Mesenchymal stem cell (in vitro differentiated cells and primary cell): ENCODE results near the gene PML.

Experiments used
- DNase-seq: peaks from one replicate; pipeline ENCODE4 v3.0.0-alpha.2; 2013
- H2AFZ ChIP-seq: one replicate; pipeline ENCODE4 v1.6.1; 2013; ENCODE audit warnings: low read depth, mild to moderate bottlenecking, control low read depth, inconsistent platforms, low read length, moderate library complexity
- H2AK5ac ChIP-seq: 2 replicates; pipeline ENCODE4 v1.6.1; 2013; ENCODE audit warnings: low read length, moderate library complexity, mild to moderate bottlenecking, inconsistent platforms; ENCODE audit not compliant: severe bottlenecking
- H2BK120ac ChIP-seq: one replicate; pipeline ENCODE4 v1.6.1; 2013; ENCODE audit warnings: low read depth, mild to moderate bottlenecking, inconsistent platforms, low read length, moderate library complexity
- H2BK12ac ChIP-seq, 2 experiments: one replicate each; pipeline ENCODE4 v1.6.1; 2013; ENCODE audit warnings: inconsistent platforms in 2 of 2, low read length in 2 of 2, mild to moderate bottlenecking in 2 of 2, moderate library complexity in 2 of 2, control low read depth in 1 of 2
- H2BK15ac ChIP-seq: one replicate; pipeline ENCODE4 v1.6.1; 2013; ENCODE audit warnings: mild to moderate bottlenecking, low read depth, inconsistent platforms; ENCODE audit not compliant: poor library complexity, severe bottlenecking
- H2BK5ac ChIP-seq: 2 replicates; pipeline ENCODE4 v1.6.1; 2013; ENCODE audit warnings: low read depth, mild to moderate bottlenecking, low read length, control low read depth, inconsistent platforms; ENCODE audit not compliant: poor library complexity, severe bottlenecking
- H3K14ac ChIP-seq, 2 experiments: one replicate each; pipeline ENCODE4 v1.6.1; 2013; ENCODE audit warnings: inconsistent platforms in 2 of 2, low read length in 2 of 2, control low read depth in 1 of 2, mild to moderate bottlenecking in 1 of 2, moderate library complexity in 1 of 2
- H3K18ac ChIP-seq, 2 experiments: one replicate each; pipeline ENCODE4 v1.6.1; 2013; ENCODE audit warnings: inconsistent platforms in 2 of 2, low read length in 2 of 2, control low read depth in 1 of 2, low read depth in 1 of 2, mild to moderate bottlenecking in 1 of 2
- H3K23ac ChIP-seq, 2 experiments: one replicate each; pipeline ENCODE4 v1.6.1; 2013; ENCODE audit warnings: inconsistent platforms in 2 of 2, low read length in 2 of 2, mild to moderate bottlenecking in 2 of 2, moderate library complexity in 2 of 2, control low read depth in 1 of 2
- H3K27ac ChIP-seq: 2 replicates; pipeline ENCODE4 v1.5.1; 2013; ENCODE audit warnings: mild to moderate bottlenecking, moderate library complexity, low read length, control low read depth, inconsistent platforms; ENCODE audit not compliant: poor library complexity, severe bottlenecking
- H3K27me3 ChIP-seq, 2 experiments: 2 replicates each; pipeline versions ENCODE4 v1.6.1 to v1.7.0; 2013; ENCODE audit warnings: low read length in 2 of 2, mild to moderate bottlenecking in 2 of 2, moderate library complexity in 2 of 2, control low read depth in 1 of 2, inconsistent platforms in 1 of 2; ENCODE audit not compliant: control insufficient read depth in 1 of 2, insufficient read depth in 1 of 2
- H3K36me3 ChIP-seq, 2 experiments: 2 replicates each; pipeline versions ENCODE4 v1.6.1 to v1.7.0; 2013; ENCODE audit warnings: low read length in 2 of 2, control low read depth in 1 of 2, inconsistent platforms in 1 of 2, low read depth in 1 of 2, mild to moderate bottlenecking in 1 of 2; ENCODE audit not compliant: insufficient read depth in 2 of 2, control insufficient read depth in 1 of 2
- H3K4ac ChIP-seq, 2 experiments: one replicate each; pipeline ENCODE4 v1.6.1; 2013; ENCODE audit warnings: inconsistent platforms in 2 of 2, low read length in 2 of 2, mild to moderate bottlenecking in 2 of 2, moderate library complexity in 2 of 2, control low read depth in 1 of 2, low read depth in 1 of 2
- H3K4me1 ChIP-seq: 2 replicates; pipeline ENCODE4 v1.6.1; 2013; ENCODE audit warnings: low read depth, low read length, control low read depth; ENCODE audit not compliant: control insufficient read depth, insufficient read depth
- H3K4me2 ChIP-seq: 2 replicates; pipeline ENCODE4 v1.6.1; 2013; ENCODE audit warnings: low read length, mild to moderate bottlenecking, inconsistent platforms; ENCODE audit not compliant: poor library complexity, severe bottlenecking
- H3K4me3 ChIP-seq, 2 experiments: 2 replicates each; pipeline versions ENCODE4 v1.5.1 to v1.7.0; 2013; ENCODE audit warnings: low read length in 2 of 2, mild to moderate bottlenecking in 2 of 2, control low read depth in 1 of 2, low read depth in 1 of 2; ENCODE audit not compliant: insufficient read depth in 1 of 2
- H3K79me1 ChIP-seq: replicated peaks from 2 replicates; pipeline ENCODE4 v1.6.1; 2013; ENCODE audit warnings: mild to moderate bottlenecking, control low read depth, low read length, inconsistent platforms; ENCODE audit not compliant: poor library complexity, severe bottlenecking
- H3K9ac ChIP-seq: 2 replicates; pipeline ENCODE4 v1.7.0; 2013; ENCODE audit warnings: mild to moderate bottlenecking, low read length, moderate library complexity
- H3K9me3 ChIP-seq: 2 replicates; pipeline ENCODE4 v1.7.0; 2013; ENCODE audit warnings: mild to moderate bottlenecking, low read length; ENCODE audit not compliant: control insufficient read depth
- H4K8ac ChIP-seq: one replicate; pipeline ENCODE4 v1.6.1; 2013; ENCODE audit warnings: inconsistent platforms, mild to moderate bottlenecking, low read length, moderate library complexity
- H4K91ac ChIP-seq: one replicate; pipeline ENCODE4 v1.6.1; 2013; ENCODE audit warnings: mild to moderate bottlenecking, low read length, inconsistent platforms
- WGBS: methylation state at CpG from one replicate; pipeline ENCODE4 v1.1.7; 2013; ENCODE audit warnings: mixed read lengths; 5-methylcytosine and 5-hydroxymethylcytosine counted together

PML gene

GRCh38 chr15:73991726-73992593 is 2.6 kb upstream of the PML start, which contains the start of gene STOML1:
Gene STOML1 (minus strand): TSS chr15:73992295. CDS start chr15:73992223, 72 bp downstream.
- Histone ChIP-seq H2BK15ac (peak within 1 kb of the TSS; percentile 97), H3K4ac (peak within 1 kb of the TSS in 1 of 2 experiments; percentile 79), H3K18ac (peak within 1 kb of the TSS; percentile 55 to 65), H2AK5ac (peak within 1 kb of the TSS; percentile 80), H3K9me3 (no peaks in the 10 kb centered on the region), H3K14ac (peak within 1 kb of the TSS in 1 of 2 experiments; percentile 41), H3K27me3 (no peaks in the 10 kb centered on the region), H3K27ac (peak within 1 kb of the TSS; percentile 53), H3K79me1 (peaks cover 17% of the 10 kb centered on the region), H2BK12ac (peak within 1 kb of the TSS; percentile 11 to 51), H4K8ac (peak within 1 kb of the TSS; percentile 85), H2AFZ (no peak within 1 kb of the TSS), H3K9ac (peak within 1 kb of the TSS; percentile 86), H3K4me3 (peak within 1 kb of the TSS; percentile 73 to 84), H2BK120ac (peak within 1 kb of the TSS; percentile 56), H3K4me2 (peak within 1 kb of the TSS; percentile 91), H2BK5ac (peak within 1 kb of the TSS; percentile 63), H3K23ac (peak within 1 kb of the TSS in 1 of 2 experiments; percentile 23), H3K4me1 (peaks cover 46% of the 10 kb centered on the region), H4K91ac (peak within 1 kb of the TSS; percentile 60), H3K36me3 (peaks cover 11 to 21% of the 10 kb centered on the region in 2 experiments)
- under 1% methylated on average over 68 of the region's 72 CpGs for WGBS
- peak; percentile 92 for DNase-seq

GRCh38 chr15:73992594-73992898 is 2.0 kb upstream of the PML start:
- peak overlapping the region in 1 of 2 experiments; percentile 60 for H3K4me3 ChIP-seq
- peak overlapping the region; percentile 71 for H2AK5ac ChIP-seq
- no peaks in the 10 kb centered on the region for H3K27me3 ChIP-seq
- no peak overlapping the region for H2AFZ ChIP-seq
- H3K4ac ChIP-seq: no peak overlapping the region
- peak overlapping the region; percentile 60 for H4K91ac ChIP-seq
- H4K8ac ChIP-seq: peak overlapping the region; percentile 70
- H3K27ac ChIP-seq: no peak overlapping the region
- peaks cover 9 to 19% of the 10 kb centered on the region in 2 experiments for H3K36me3 ChIP-seq
- WGBS: 92% methylated on average over 5 of the region's 5 CpGs
- no peaks in the 10 kb centered on the region for H3K9me3 ChIP-seq
- H2BK5ac ChIP-seq: no peak overlapping the region
- no peak for DNase-seq
- H3K9ac ChIP-seq: peak overlapping the region; percentile 71
- H2BK12ac ChIP-seq: peak overlapping the region in 1 of 2 experiments; percentile 40
- H2BK120ac ChIP-seq: peak overlapping the region; percentile 56
- H3K4me2 ChIP-seq: peak overlapping the region; percentile 70
- H3K4me1 ChIP-seq: peaks cover 41% of the 10 kb centered on the region
- peak overlapping the region in 1 of 2 experiments; percentile 65 for H3K18ac ChIP-seq
- peaks cover 17% of the 10 kb centered on the region for H3K79me1 ChIP-seq
- no peak overlapping the region for H3K23ac ChIP-seq
- H3K14ac ChIP-seq: no peak overlapping the region
- H2BK15ac ChIP-seq: peak overlapping the region; percentile 60

- Histone ChIP-seq H3K23ac (no peak overlapping the region), H3K36me3 (peaks cover 15 to 21% of the 10 kb centered on the region in 2 experiments), H3K9me3 (no peaks in the 10 kb centered on the region), H2BK120ac (peak overlapping the region; percentile 27), H3K4me1 (peaks cover 42% of the 10 kb centered on the region), H2AFZ (no peak overlapping the region), H3K4ac (peak overlapping the region in 1 of 2 experiments; percentile 9), H3K79me1 (peaks cover 17% of the 10 kb centered on the region), H3K27ac (no peak overlapping the region), H3K27me3 (no peaks in the 10 kb centered on the region), H3K4me2 (peak overlapping the region; percentile 91), H4K91ac (peak overlapping the region; percentile 43), H4K8ac (no peak overlapping the region), H2BK15ac (peak overlapping the region; percentile 95), H3K14ac (no peak overlapping the region), H2BK5ac (no peak overlapping the region), H3K18ac (no peak overlapping the region), H2AK5ac (peak overlapping the region; percentile 88), H3K9ac (peak overlapping the region; percentile 96), H3K4me3 (peak overlapping the region in 1 of 2 experiments; percentile 92), H2BK12ac (peak overlapping the region; percentile 3 to 73)
- WGBS: 96% methylated on average over 10 of the region's 10 CpGs
- DNase-seq: no peak
These were observed 1.1 kb upstream of the PML start for GRCh38 chr15:73993211-73993994.
